ENCODE measurements around the gene MORC2.

MORC2 gene

DNA sequence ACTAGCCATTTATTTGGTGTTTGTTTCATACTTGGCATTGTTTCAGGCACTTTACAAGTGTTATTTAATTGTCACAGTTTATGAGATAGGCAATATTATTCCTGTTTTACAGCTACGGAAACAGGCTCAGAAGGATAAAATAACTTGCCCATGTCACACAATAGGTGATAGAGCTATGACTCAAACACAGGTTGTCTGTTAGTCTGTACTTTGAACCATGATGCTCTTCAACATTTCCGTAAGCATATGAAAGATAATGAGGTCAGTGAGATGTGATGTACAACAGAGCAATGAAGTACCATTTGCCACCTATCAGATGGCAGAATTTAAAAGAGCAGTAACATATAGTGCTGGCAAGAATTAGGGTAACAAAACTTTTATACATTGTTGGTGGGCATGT, 15.7 kb upstream of the MORC2 start:
- Histone ChIP-seq H3K4me3 (ENCODE audit: insufficient read depth, low read depth, low read length, poor library complexity, severe bottlenecking) (no peak overlapping the region), H3K27ac (ENCODE audit: insufficient read depth, low read length, poor library complexity, severe bottlenecking) (no peak overlapping the region), H3K27me3 (replicated peaks; ENCODE audit: control insufficient read depth, insufficient read depth, low read length, poor library complexity, severe bottlenecking) (no peaks in the 10 kb centered on the region), H3K36me3 (ENCODE audit: control insufficient read depth, insufficient read depth, low read length) (no peaks in the 10 kb centered on the region), H3K9me3 (ENCODE audit: control insufficient read depth, low read length) (peaks cover 61% of the 10 kb centered on the region), H3K4me1 (ENCODE audit: control insufficient read depth, insufficient read depth, low read length, poor library complexity, severe bottlenecking) (no peaks in the 10 kb centered on the region)
- no peak for DNase-seq

DNA sequence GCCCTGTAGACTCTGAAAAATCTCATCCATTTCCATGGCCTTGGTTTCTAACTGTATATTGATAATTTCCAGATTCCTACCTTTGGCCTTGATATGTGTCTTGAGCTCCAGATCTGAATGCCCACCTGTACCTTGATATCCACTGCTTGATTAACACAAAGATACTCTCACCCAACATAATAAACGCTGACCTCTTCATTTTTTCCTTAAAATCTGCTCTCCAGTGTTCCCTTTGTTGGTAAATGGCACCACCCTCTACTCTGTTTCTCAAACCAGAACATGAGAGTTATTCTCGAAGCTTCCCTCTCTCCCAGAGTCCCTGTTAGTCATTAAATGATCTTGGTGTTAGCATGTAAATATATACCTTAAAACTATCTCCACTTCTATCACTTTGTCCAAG, 13.9 kb upstream of the MORC2 start:
- no peak for DNase-seq
- Histone ChIP-seq H3K4me1 (ENCODE audit: control insufficient read depth, insufficient read depth, low read length, poor library complexity, severe bottlenecking) (no peaks in the 10 kb centered on the region), H3K27ac (ENCODE audit: insufficient read depth, low read length, poor library complexity, severe bottlenecking) (no peak overlapping the region), H3K9me3 (ENCODE audit: control insufficient read depth, low read length) (peaks cover 69% of the 10 kb centered on the region), H3K4me3 (ENCODE audit: insufficient read depth, low read depth, low read length, poor library complexity, severe bottlenecking) (no peak overlapping the region), H3K36me3 (ENCODE audit: control insufficient read depth, insufficient read depth, low read length) (no peaks in the 10 kb centered on the region), H3K27me3 (replicated peaks; ENCODE audit: control insufficient read depth, insufficient read depth, low read length, poor library complexity, severe bottlenecking) (no peaks in the 10 kb centered on the region)

DNA sequence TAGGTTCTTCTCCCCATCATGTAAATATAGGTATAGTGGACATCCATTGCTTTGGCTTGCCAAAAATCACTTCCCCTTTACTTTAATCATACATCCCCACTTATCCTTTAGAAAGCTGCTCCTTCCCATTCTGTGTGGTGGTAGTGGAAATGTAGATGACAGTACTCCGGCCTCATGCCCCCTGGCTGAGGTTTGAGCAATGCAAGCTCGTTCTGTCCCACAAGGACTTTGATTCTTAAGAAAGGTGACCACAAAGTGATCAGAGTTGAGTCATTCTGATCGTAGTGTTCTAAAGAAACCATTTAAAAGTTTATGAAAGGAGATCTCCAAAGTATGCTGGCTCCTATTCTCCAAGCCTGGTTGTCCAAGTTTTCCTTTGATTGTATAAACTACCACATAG, 11.4 kb upstream of the MORC2 start:
- H3K36me3 ChIP-seq (ENCODE audit: control insufficient read depth, insufficient read depth, low read length): no peaks in the 10 kb centered on the region
- no peak for DNase-seq
- no peaks in the 10 kb centered on the region for H3K27me3 ChIP-seq (replicated peaks; ENCODE audit: control insufficient read depth, insufficient read depth, low read length, poor library complexity, severe bottlenecking)
- H3K4me1 ChIP-seq (ENCODE audit: control insufficient read depth, insufficient read depth, low read length, poor library complexity, severe bottlenecking): no peaks in the 10 kb centered on the region
- peaks cover 66% of the 10 kb centered on the region for H3K9me3 ChIP-seq (ENCODE audit: control insufficient read depth, low read length)
- no peak overlapping the region for H3K4me3 ChIP-seq (ENCODE audit: insufficient read depth, low read depth, low read length, poor library complexity, severe bottlenecking)
- no peak overlapping the region for H3K27ac ChIP-seq (ENCODE audit: insufficient read depth, low read length, poor library complexity, severe bottlenecking)

DNA sequence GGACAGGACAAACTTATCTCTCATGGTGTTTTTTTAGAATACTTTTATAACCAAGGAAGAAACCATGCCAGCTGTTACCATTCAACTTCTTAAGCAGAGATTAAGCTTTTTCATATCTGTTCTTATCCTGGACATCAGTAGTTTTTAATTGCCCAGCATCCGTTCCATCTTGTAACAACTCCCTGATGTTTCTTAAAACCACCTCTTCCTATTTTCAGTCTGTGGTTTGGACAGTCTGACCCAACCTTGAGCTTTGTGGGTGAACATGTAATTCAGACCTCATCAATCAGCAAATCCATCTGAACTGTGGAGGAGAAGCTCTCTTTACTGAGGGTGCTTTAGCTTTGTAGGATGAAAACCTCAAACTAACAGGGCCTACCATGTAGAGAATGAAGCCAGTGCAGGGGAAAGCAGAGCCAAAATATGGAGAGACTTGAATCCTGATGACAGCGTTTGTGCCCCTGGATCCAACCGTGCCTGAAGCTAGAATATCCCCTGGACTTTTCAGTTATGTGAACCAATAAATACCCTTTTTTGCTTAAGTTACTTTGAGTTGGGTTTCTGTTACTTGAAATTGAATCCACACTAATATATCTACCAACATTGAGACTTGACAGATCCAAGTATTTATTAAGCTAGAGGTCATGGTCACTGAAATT, 9.9 kb upstream of the MORC2 start:
- Histone ChIP-seq H3K27ac (ENCODE audit: insufficient read depth, low read length, poor library complexity, severe bottlenecking) (no peak overlapping the region), H3K36me3 (ENCODE audit: control insufficient read depth, insufficient read depth, low read length) (peaks cover 6% of the 10 kb centered on the region), H3K4me3 (ENCODE audit: insufficient read depth, low read depth, low read length, poor library complexity, severe bottlenecking) (no peak overlapping the region), H3K27me3 (replicated peaks; ENCODE audit: control insufficient read depth, insufficient read depth, low read length, poor library complexity, severe bottlenecking) (no peaks in the 10 kb centered on the region), H3K9me3 (ENCODE audit: control insufficient read depth, low read length) (peaks cover 59% of the 10 kb centered on the region), H3K4me1 (ENCODE audit: control insufficient read depth, insufficient read depth, low read length, poor library complexity, severe bottlenecking) (no peaks in the 10 kb centered on the region)
- DNase-seq: no peak

DNA sequence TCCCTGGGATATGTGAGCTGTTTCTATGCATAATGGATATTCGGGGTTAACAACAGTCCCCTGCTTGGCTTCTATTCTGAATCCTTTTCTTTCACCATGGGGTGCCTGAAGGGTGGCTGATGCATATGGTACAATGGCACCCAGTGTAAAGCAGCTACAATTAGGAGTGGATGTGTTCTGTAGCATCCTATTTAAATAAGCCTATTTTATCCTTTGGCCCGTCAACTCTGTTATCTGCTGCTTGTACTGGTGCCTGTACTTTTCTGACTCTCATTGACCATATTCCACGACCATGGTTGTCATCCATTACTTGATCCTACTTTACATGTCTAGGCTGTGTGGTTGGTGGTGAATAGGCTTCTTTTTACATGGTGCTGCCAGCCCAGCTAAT, 1.8 kb upstream of the MORC2 start:
- Histone ChIP-seq H3K9me3 (ENCODE audit: control insufficient read depth, low read length) (peaks cover 25% of the 10 kb centered on the region), H3K4me1 (ENCODE audit: control insufficient read depth, insufficient read depth, low read length, poor library complexity, severe bottlenecking) (peaks cover 13% of the 10 kb centered on the region), H3K4me3 (ENCODE audit: insufficient read depth, low read depth, low read length, poor library complexity, severe bottlenecking) (peak overlapping the region; percentile 70), H3K36me3 (ENCODE audit: control insufficient read depth, insufficient read depth, low read length) (peaks cover 31% of the 10 kb centered on the region), H3K27me3 (replicated peaks; ENCODE audit: control insufficient read depth, insufficient read depth, low read length, poor library complexity, severe bottlenecking) (no peaks in the 10 kb centered on the region), H3K27ac (ENCODE audit: insufficient read depth, low read length, poor library complexity, severe bottlenecking) (no peak overlapping the region)
- no peak for DNase-seq

DNA sequence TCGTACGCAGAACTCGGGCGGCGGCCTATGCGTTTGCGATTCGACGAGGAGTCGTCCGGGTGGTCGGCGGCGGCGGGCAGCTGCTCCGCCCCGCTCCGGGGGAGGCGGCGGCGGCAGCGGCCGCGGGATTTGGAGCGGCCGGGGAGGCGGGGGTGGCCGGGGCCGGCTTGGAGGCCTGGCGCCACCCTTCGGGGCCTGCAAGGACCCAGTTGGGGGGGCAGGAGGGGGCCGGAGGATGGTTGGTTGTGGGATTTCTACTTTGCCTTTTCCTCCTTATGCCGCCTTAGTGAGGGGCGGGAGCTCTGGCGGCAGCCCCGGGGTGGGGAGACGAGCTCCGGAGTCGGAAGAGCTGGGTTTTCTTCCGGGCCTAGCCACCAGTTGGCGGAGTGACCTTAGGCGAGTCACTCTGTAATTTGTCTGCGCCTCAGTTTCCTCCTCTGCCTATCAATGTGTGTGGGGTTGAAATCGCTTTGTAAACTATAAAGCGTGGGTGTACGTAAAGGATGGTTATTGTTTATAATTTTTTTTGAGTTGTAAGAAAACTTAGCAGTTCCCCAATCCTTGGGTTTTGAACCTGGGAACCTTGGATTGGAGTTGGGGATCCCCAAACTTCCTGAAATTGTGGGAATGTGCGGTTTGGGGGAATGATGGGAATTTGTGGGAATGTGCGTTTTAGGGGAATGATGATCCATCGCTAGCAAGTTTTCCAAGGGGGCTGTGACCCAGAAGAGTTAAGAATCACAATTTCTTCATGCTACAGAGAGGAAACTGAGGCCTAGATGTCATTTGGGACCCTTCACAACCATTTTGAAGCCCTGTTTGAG, 1.2 kb upstream of the MORC2 start:
- H3K27ac ChIP-seq (ENCODE audit: insufficient read depth, low read length, poor library complexity, severe bottlenecking): peak overlapping the region; percentile 94
- H3K4me3 ChIP-seq (ENCODE audit: insufficient read depth, low read depth, low read length, poor library complexity, severe bottlenecking): peak overlapping the region; percentile 70
- DNase-seq: peak in 2 of 3 donors; percentile 13 to 30
- H3K9me3 ChIP-seq (ENCODE audit: control insufficient read depth, low read length): peaks cover 24% of the 10 kb centered on the region
- H3K27me3 ChIP-seq (replicated peaks; ENCODE audit: control insufficient read depth, insufficient read depth, low read length, poor library complexity, severe bottlenecking): no peaks in the 10 kb centered on the region
- peaks cover 31% of the 10 kb centered on the region for H3K36me3 ChIP-seq (ENCODE audit: control insufficient read depth, insufficient read depth, low read length)
- H3K4me1 ChIP-seq (ENCODE audit: control insufficient read depth, insufficient read depth, low read length, poor library complexity, severe bottlenecking): peaks cover 13% of the 10 kb centered on the region

DNA sequence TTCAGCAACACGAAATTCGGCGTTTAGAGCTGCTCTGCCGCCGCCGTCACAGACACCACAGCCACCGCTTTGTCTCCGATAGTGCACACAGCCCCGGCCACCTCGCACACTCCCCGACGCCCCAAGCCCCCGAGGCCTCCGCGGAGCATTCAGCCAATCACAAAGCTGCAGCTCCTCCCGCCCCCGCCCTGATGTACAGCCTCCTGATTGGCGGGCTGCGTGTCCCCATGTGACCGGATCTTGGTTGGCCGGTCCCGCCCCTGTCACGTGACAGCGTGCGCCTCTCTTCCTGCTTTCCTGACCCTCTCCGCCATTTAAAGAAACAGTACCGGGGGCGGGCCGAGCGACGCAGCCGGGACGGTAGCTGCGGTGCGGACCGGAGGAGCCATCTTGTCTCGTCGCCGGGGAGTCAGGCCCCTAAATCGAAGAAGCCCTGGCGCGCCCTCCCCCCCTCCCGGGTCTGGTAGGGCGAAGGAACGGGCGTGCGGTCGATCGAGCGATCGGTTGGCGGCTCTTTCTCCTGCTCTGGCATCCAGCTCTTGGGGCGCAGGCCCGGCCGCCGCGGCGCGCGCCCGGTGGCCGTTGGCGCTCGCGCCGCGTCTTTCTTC, 454 bp upstream of the MORC2 start, which contains the start of gene TUG1:
TSS of gene TUG1 (plus strand) at position 342 of the 608 bp plus-strand sequence.
- peak; percentile 95 to 97 (median 97) for DNase-seq
- Histone ChIP-seq H3K4me1 (ENCODE audit: control insufficient read depth, insufficient read depth, low read length, poor library complexity, severe bottlenecking) (peaks cover 13% of the 10 kb centered on the region), H3K36me3 (ENCODE audit: control insufficient read depth, insufficient read depth, low read length) (peaks cover 31% of the 10 kb centered on the region), H3K27ac (ENCODE audit: insufficient read depth, low read length, poor library complexity, severe bottlenecking) (peak within 1 kb of the TSS; percentile 94), H3K4me3 (ENCODE audit: insufficient read depth, low read depth, low read length, poor library complexity, severe bottlenecking) (peak within 1 kb of the TSS; percentile 70), H3K27me3 (replicated peaks; ENCODE audit: control insufficient read depth, insufficient read depth, low read length, poor library complexity, severe bottlenecking) (no peaks in the 10 kb centered on the region), H3K9me3 (ENCODE audit: control insufficient read depth, low read length) (peaks cover 18% of the 10 kb centered on the region)

DNA sequence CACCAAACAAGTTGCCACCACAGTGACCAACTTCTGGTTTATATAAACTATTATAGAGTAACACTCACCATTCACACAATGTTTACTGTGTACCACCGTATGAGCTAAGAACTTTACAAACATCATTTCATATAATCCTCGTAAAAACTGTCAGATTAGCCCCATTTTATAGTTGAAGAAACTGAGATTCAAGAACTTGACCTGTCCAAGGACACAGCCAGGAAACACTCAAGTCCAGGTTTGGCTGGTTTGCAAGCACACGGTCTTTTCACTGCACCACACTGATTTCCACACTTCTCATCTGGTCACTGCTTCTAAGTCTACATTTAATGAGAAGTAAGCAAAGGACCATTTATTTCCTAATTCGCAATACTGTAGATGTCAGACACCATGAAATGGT, 3.7 kb downstream of the MORC2 start:
- Histone ChIP-seq H3K4me3 (ENCODE audit: insufficient read depth, low read depth, low read length, poor library complexity, severe bottlenecking) (no peak overlapping the region), H3K4me1 (ENCODE audit: control insufficient read depth, insufficient read depth, low read length, poor library complexity, severe bottlenecking) (peaks cover 6% of the 10 kb centered on the region), H3K27ac (ENCODE audit: insufficient read depth, low read length, poor library complexity, severe bottlenecking) (no peak overlapping the region), H3K27me3 (replicated peaks; ENCODE audit: control insufficient read depth, insufficient read depth, low read length, poor library complexity, severe bottlenecking) (no peaks in the 10 kb centered on the region), H3K9me3 (ENCODE audit: control insufficient read depth, low read length) (no peaks in the 10 kb centered on the region), H3K36me3 (ENCODE audit: control insufficient read depth, insufficient read depth, low read length) (no peaks in the 10 kb centered on the region)
- DNase-seq: no peak

DNA sequence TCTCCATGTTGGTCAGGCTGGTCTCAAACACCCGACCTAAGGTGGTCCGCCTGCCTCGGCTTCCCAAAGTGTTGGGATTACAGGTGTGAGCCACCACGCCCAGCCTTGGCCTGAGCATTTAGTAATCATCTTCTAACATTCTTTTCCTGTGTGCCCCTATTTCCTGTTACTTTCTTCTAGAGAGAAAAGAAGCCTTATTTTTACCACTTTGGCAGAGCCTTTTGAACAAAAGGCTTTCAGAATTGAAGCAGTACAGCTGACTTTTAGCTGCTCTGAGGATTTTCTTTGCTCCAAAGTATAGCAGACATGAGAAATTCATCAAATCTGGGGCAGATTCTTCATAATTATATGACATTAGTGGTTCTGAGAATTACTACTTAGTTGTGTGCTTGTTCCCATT, 13.4 kb downstream of the MORC2 start:
- Histone ChIP-seq H3K27ac (ENCODE audit: insufficient read depth, low read length, poor library complexity, severe bottlenecking) (no peak overlapping the region), H3K4me3 (ENCODE audit: insufficient read depth, low read depth, low read length, poor library complexity, severe bottlenecking) (no peak overlapping the region), H3K27me3 (replicated peaks; ENCODE audit: control insufficient read depth, insufficient read depth, low read length, poor library complexity, severe bottlenecking) (no peaks in the 10 kb centered on the region), H3K9me3 (ENCODE audit: control insufficient read depth, low read length) (no peaks in the 10 kb centered on the region), H3K4me1 (ENCODE audit: control insufficient read depth, insufficient read depth, low read length, poor library complexity, severe bottlenecking) (no peaks in the 10 kb centered on the region), H3K36me3 (ENCODE audit: control insufficient read depth, insufficient read depth, low read length) (peaks cover 3% of the 10 kb centered on the region)
- no peak for DNase-seq

DNA sequence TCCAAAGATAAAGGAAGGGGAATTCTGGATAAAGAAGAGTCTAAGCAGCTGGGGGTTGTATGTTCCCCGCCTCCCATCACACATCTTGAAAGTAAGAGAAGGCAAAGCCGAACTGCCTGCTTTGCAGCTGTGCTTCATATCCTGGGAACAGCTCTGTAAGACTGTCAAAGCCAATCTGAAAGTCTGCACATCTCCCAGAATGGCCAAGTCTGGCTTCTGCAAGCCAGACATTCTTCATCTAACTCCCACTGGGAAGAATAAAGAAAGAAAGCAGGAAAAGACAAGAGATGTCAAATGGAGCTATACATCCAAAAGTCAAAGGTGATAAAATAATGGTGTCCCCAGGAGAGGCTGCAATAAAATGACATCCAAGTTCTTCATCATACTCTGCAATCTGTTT, 15.4 kb downstream of the MORC2 start:
- Histone ChIP-seq H3K9me3 (ENCODE audit: control insufficient read depth, low read length) (no peaks in the 10 kb centered on the region), H3K36me3 (ENCODE audit: control insufficient read depth, insufficient read depth, low read length) (peaks cover 20% of the 10 kb centered on the region), H3K4me1 (ENCODE audit: control insufficient read depth, insufficient read depth, low read length, poor library complexity, severe bottlenecking) (no peaks in the 10 kb centered on the region), H3K4me3 (ENCODE audit: insufficient read depth, low read depth, low read length, poor library complexity, severe bottlenecking) (no peak overlapping the region), H3K27me3 (replicated peaks; ENCODE audit: control insufficient read depth, insufficient read depth, low read length, poor library complexity, severe bottlenecking) (no peaks in the 10 kb centered on the region), H3K27ac (ENCODE audit: insufficient read depth, low read length, poor library complexity, severe bottlenecking) (no peak overlapping the region)
- DNase-seq: no peak

All from effector memory CD4-positive, alpha-beta T cell (primary cell).